ENCODE measurements around the gene ABHD4.
"Not testable (repeated sequence)": the region's sequence is repeated elsewhere in the genome, so short reads cannot be mapped to it uniquely, and the experiment has no call there.

Gene ABHD4

DNA sequence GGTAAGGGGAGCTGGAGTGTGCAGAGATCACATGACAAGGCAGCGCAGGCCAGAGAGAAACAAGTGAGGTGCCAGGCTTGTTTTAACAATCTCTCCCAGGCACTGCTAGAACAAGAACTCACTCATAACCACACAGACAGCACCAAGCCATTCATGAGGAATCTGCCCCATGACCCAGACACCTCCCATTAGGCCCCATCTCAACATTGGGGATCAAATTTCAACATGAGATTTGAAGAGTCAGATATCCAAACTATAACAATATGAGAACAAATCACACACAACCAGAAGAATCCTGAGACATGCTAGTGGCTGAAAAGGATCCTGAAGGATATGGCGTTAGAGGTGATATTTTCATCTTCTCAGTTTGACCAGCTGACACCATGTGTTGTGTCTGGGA is 24.2 kb downstream of the ABHD4 start:
- FAIRE-seq (no peak), DNase-seq (ENCODE audit: insufficient read length, low spot score) (no peak)

DNA sequence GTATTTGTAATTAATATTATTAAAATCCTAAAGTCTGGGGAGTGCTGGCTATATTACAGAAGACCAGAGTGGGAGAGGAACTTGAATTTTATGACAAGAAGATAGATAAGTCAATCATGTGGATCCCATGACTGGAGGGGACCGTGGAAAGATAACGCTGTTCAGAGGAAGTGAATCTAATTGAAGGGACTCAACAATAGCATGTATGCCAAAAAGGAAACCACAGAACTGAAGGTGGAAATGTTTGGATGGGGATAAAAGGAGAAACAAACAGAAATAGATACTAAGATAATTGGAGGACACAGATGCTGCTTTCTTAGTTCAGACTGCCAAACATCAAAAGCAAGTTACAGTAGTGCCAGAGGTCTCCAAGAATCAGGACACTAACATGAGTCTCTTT is 24.9 kb downstream of the ABHD4 start:
- DNase-seq (ENCODE audit: insufficient read length, low spot score) (no peak), FAIRE-seq (no peak)

DNA sequence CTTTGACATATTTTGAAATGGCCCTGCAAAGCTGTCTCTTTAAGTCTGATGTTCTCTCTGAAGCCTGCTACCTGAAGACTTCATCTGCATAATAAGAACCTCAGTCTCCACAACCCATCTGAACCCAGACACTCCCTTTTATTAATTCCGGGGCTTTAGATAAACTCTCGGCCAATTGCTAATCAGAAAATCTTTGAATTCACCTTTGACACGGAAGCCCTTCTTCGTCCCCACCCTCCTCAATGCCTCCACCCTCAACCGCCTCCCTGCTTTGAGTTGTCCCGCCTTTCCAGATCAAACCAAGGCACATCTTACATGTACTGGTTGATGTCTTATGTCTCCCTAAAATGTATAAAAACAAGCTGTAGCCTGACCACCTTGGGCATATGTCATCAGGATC is 28.5 kb downstream of the ABHD4 start:
- DNase-seq (ENCODE audit: insufficient read length, low spot score) (no peak), FAIRE-seq (no peak)

DNA sequence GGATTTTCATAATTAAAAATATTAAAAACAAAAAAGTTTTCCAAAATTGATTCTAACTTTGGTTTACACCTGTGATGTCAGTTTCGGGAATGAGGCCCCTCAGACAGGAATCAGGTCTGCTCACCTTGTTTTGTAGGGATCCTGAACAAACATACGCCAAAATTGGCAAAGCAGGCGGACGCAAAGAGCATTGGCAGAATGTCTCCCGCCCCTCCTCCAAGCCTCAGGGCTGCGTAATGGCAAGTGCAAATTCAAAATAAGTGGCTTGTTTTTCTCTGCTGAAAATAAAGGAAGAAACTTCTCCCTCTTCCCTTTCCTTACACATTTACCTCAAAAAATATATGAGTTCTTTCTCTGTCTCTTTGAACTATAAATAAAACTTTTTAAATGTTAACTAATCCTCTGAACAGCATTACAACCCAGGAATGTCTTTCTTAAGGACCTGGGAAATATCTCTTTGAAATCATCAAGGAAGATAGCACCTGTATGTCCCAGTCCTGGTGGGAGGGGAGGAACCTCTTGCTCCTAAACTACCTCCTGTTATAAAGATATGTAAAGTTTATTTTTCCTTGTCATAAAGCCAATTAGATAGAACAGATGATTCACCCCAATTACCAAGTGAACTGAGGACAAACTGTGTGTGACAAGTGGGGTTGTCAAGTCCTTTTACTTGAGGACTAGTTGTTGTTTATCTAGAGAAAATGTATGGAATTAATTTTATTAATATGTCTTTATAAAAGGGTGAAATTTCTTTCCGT is 29.6 kb downstream of the ABHD4 start:
- no peak for FAIRE-seq
- no peak for DNase-seq (ENCODE audit: insufficient read length, low spot score)

DNA sequence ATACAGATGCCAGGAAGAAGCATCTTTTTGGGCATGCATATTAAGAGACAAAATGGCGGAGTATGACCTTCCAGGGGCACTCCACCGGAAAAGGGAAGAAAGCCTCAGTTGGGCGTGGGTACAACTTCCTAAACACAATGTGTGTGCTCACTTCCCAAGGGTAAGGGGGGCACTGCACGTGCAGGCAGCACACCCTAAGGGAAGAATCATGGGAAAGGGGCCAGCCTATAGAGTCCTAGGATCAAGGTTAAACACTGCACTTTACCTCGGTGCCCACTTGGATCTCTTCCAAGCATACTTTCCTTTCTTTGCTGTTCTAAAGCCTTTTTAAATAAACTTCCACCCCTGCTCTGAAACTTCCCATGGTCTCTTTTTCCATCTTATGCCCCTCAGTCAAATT is 31.3 kb downstream of the ABHD4 start:
- FAIRE-seq (no peak), DNase-seq (ENCODE audit: insufficient read length, low spot score) (no peak)

DNA sequence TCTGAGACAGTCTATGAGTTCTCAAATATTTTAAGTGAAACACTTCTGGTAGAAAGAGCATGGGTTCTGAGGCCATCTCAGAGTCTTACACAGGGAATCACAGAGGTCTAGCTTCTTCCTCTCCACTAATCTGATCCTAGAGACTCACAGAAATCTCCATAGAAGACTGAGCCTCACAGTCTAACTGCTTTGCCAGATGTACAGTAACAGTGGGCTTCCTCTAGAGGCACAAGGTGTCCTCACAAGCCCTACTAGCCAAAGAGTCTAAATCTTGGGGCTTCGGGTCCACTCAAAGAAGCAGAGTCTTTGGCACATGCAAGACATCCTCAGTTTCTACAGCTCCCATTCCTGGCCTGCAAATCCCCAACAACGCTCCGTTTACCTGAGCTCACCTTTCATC is 32.0 kb downstream of the ABHD4 start:
- DNase-seq (ENCODE audit: insufficient read length, low spot score), result no peak
- no peak for FAIRE-seq

DNA sequence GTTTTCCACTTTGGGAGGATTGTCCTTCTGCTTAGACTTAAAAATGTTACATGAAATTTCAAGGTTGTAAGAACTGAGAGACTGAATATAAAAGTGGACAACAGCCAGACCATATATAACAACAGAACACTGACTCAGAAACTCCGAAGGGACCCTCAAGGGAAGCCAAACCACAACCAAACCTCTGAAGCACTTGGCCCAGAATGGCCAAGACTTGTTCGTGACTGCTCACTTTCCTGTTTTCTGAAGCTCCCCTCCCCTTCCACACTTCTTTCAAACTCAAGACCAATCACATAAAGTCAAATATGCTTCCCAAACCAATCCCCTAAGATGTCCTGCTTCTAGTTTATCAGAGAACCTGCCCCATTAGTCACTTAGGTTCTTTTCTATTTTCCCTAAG is 32.4 kb downstream of the ABHD4 start:
- FAIRE-seq (no peak), DNase-seq (ENCODE audit: insufficient read length, low spot score) (no peak)

DNA sequence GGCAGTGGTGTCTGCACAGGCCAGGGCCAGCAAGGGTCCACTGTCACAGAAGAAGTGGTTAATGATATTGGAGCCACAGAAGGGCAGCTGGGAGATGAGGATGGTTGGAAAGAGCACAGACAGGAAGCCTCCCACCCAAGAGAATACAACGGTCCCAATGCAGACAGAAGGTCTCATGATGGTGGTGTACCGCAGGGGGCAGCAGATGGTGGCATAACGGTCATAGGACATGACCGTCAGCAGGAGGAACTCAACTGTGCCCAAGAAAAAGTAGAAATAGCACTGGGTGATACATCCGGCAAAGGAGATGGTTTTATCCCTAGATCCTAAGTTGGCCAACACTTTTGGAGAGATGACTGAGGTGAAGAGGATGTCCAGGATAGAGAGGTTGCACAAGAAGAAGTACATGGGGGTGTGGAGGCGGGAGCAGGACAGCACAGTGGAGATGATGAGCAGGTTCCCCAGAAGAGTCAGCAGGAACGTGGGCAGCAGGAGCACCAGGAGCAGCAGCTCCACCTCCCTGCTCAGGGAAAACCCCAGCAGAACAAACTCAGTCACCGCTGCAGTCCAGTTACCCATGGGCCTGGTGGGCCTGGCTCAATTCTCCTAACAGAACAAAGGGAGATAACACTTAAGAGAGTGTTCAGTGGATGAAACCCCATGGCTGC is 36.3 kb downstream of the ABHD4 start:
- DNase-seq (ENCODE audit: insufficient read length, low spot score) (no peak), FAIRE-seq (no peak)

DNA sequence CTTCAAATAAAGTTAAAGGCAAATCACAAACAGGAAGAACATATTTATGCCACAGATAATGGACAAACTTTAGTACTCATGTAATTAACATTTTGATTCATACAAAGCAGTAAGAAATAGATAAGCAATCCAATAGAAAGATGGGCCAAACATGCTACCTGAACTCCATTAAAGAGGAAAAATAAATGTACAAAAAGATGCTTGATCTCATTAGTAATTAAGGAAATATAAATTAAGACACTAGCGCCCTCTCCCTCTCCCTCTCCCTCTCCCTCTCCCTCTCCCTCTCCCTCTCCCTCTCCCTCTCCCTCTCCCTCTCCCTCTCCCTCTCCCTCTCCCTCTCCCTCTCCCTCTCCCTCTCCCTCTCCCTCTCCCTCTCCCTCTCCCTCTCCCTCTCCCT is 37.9 kb downstream of the ABHD4 start:
- FAIRE-seq; DNase-seq (ENCODE audit: insufficient read length, low spot score): not testable (repeated sequence)

DNA sequence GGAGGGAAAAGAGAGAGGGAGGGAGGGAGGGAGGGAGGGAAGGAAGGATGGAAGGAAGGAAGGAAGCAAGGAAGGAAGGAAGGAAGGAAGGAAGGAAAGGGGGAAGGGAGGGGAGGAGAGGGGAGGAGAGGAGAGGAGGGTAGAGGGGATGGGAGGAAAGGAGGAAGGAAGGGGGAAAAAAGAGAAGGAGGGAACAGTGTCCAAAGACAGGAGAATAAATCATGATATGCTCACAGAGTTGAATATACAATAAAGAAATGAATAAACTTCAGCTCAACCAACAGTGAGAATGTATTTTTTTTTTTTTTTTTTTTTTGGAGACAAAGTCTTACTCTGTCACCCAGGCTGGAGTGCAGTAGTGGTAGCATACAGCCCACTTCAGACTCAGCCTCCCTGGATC is 42.1 kb downstream of the ABHD4 start:
- FAIRE-seq, result no peak
- DNase-seq (ENCODE audit: insufficient read length, low spot score), result no peak

DNA sequence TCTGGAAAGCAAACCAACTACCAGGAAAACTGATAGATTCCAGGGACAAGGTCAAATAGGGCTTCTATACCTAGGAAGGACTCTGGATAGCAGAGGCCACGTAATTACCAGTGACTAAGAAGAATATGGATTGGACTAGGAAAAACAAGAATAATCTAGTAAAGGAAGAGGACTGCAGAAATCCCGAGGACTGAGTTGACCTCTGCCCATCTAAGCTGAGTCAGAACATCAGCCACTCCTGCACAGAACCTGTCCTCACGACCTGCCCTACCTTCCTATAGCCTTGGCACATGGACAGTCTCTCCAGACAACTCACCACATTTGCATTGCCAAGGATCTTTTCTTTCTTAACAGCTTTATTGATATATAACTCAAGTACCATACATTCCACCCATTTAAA is 43.7 kb downstream of the ABHD4 start:
- DNase-seq (ENCODE audit: insufficient read length, low spot score), result no peak
- no peak for FAIRE-seq

DNA sequence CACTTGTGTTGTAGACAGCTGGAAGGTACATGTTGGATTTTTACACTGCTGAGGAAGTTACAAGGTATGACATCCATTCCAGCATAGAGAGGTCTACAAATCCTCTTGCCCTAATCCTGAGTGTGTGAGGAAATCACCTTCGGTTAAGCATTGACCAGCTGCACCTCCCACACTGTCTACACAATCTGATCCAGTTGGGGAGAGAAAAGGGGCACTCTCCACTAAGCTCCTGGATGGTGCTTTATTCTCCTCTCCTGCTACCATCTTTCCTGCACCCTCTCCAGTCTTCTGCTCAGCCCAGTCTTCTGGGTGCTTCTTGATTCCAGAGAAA is 46.2 kb downstream of the ABHD4 start, which contains the start of gene OR6J1:
Gene OR6J1 (minus strand): TSS at position 48 of the 331 bp plus-strand sequence. CDS start 9,541 bp downstream, outside the sequence.
- DNase-seq (ENCODE audit: insufficient read length, low spot score), result no peak
- no peak for FAIRE-seq

DNA sequence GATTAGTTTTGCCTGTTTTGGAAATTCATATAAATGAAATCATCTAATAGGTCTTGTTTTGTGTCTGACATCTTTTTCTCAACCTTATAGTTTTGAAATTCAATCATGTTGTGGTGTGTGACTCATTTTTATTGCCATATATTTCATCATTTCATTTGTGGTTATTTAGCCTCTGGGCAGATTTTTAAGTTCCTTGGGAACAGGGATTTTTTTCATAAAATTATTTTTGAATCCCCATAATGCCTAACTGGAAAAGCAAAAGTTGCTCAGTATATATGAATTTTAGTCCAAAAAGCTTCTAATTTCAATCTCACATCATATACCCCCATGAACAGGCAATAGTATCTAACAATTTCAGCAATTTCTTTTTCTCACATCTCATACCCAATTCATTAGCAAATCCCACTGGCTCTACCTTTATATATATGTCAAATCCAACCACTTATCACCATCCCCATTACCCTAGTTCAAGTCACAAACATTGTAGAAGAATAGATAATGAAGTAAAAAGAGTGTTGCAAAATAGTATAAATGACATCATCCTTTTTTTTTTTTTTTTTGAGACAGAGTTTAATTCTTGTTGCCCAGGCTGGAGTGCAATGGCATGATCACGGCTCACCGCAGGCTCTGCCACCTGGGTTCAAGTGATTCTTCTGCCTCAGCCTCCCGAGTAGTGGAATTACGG is 48.6 kb downstream of the ABHD4 start:
- DNase-seq (ENCODE audit: insufficient read length, low spot score), result peak; percentile 45
- no peak for FAIRE-seq

DNA sequence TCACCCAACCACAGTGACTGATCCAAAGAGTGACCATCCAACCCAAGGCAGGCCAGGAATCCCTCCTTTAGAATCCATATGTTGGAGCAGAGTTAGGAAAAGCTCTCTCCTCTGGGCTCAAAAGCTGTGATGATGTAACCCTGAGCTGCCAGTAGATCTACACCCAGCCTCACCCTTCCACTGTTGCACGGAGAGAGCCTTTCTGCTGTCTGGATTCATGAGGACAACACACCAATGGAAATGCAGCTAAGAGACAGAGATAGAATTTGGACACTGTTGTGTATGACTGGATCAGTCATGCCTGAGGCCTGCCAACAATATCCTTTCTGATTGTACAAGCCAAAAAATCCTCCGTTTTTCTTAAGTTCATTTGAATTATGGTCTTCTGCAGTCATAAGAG is 50.4 kb downstream of the ABHD4 start:
- no peak for DNase-seq (ENCODE audit: insufficient read length, low spot score)
- FAIRE-seq, result no peak

DNA sequence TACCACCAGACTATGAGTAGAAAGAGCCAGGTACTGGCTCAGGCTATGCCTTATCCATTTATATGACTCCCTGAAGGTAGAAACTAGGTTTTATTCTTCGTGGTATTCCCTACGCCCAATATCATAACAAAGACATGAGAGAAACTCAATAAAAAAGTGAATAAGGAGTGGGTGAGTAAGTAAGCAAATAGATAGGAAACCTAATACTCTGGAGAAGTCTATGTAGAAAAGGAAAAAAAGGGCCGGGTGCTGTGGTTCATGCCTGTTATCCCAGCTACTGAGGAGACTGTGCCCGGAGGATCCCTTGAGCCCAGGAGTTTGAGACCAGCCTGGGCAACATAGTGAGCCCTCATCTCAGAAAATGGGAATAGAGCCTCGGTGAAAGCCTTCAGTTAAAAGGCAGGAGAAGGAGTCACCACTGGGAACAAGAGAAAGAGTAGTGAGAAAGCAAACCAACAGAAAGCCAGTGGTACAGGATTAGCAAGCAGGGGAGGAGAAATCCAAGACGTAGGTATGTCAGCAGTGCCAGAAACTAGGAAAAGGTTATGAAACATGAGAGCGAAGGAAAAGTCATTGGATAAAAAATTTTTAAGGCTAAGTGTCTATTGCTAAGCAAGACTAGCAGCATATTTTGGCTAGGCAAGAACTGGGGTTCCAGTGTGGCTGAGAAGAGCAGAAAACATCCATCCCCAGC is 52.1 kb downstream of the ABHD4 start:
- FAIRE-seq, result no peak
- no peak for DNase-seq (ENCODE audit: insufficient read length, low spot score)

DNA sequence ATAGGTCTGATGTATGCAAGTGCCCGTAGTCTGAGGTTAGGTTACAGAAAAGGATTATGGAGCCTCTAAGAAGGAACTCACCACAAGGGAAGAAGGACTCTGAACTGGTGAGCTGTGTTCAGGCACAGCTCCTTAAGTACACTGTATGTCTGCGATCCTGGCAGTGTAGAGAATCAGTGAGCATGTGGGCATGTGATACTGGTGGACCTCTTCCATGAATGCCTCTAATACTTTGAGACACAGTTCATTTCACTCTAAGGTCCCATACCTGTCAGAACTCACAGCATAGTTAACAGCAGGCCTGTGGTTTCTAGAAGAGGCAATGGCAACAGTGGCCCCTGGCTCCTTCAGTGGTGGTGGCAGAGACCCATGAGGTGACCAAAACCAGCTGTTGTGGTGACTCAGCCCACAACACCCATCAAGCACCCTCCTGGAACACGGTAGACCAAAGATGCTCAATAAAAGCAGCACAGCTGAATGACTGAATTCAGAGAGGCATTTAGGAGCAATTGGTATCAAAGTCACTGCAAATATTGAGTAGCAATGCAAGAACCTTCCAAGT is 52.9 kb downstream of the ABHD4 start:
- FAIRE-seq, result no peak
- no peak for DNase-seq (ENCODE audit: insufficient read length, low spot score)

DNA sequence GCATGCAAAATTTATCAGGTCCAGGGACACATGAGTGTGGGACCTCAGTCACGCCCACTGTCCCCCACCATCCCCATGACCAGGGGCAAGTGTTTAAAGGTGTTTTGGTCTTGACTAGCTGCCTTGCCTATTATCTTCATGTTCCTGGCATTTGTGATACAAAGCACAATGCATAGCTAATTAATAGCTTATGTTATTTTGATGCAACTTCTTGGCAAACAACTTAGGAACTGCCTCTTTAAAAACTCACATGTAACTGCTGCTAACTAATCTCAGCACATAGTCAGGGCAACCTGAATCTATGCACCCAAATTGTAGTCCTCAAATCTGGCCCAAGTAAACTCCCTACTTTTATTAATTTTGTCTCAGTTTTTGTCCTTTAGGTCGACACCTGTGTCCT is 53.5 kb downstream of the ABHD4 start:
- no peak for FAIRE-seq
- no peak for DNase-seq (ENCODE audit: insufficient read length, low spot score)

DNA sequence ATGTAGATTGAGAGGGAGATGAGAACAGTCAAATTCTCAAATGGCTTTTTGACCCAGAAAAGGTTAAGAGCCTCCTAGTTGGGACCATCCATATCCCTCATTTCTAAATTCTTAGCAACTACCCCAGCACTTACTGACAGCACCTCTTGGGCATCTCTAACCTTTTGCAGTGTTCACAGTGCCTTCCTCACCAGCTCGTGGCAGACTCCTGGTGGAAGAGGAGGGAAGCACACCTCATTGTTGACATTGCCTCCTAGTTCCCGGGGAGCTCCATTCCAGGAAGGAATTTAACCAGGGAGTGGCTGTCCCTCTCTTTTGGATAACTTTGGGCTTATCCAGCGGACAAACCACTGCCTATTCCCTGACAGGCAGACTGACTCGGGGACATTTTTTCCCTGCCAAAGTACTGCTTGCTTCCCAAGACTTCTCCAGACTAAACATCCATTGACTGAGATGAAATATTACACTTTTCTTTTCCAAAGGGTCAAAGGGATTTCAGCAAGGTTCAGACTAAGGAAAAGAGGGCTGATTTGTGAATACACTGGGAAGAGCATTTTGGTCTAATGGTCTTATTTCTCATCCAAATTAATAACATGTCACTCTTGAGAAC is 55.0 kb downstream of the ABHD4 start:
- DNase-seq (ENCODE audit: insufficient read length, low spot score), result peak; percentile 64

DNA sequence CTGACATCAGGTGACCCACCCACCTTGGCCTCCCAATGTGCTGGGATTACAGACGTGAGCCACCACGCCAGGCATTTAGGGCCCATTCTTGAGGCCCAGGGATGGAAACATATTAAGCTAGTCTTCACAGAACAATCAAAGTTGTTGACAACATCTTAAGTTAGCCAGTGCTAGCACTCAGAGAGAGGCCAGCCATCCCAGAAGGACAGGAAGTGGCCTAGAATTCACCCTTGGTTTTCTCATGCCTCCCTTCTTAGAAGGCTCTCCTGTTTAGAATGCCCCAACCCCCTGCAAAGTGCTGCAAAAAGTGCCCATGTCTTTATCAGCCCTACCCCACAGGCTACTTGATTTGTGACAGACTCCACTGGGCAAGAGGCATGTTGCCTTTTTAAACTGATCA is 58.1 kb downstream of the ABHD4 start:
- FAIRE-seq (no peak), DNase-seq (ENCODE audit: insufficient read length, low spot score) (no peak)

More for the DNA sequence above, 55.0 kb downstream of the ABHD4 start:
- FAIRE-seq, result no peak

DNA sequence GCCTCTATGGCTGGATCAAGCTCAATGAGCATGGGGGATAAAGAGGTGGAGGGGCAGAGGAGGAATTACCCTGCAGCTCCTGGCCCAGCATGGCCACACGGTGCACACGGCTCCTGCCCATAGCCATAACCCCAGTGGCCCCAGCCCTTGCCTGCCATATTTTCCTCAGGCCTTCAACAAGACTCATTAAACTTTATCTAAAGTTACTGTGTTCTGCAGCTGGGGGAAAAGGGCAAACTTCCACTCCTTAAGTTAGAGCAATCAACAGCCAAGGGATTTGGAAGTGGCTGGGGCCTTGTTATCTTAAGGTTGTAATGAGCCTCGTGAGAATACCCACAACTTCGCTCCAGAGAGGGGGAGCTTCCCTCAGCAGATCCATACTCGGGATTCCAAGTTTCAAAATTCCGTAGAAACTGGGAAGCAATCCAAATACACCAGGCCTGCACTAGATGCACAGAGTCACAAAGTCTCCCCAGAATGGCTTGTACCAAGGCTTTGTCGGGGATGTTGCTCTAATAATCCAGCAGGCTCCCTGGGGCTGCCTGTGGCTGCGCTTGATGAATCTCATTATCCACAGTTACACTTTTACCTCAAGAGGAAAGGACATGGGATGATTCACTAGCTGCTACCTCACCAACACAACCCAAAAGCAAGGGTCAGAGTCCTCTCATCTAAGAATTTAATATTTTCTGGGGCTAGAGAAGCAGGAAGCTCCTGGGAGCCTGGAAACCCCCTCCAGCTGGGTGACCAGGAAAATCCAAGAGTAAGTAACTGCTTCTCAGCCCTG is 59.0 kb downstream of the ABHD4 start:
- FAIRE-seq (no peak), DNase-seq (ENCODE audit: insufficient read length, low spot score) (no peak)
